ENCODE measurements around the gene KRTAP4-5.
"Not testable (repeated sequence)": the region's sequence is repeated elsewhere in the genome, so short reads cannot be mapped to it uniquely, and the experiment has no call there.

DNA sequence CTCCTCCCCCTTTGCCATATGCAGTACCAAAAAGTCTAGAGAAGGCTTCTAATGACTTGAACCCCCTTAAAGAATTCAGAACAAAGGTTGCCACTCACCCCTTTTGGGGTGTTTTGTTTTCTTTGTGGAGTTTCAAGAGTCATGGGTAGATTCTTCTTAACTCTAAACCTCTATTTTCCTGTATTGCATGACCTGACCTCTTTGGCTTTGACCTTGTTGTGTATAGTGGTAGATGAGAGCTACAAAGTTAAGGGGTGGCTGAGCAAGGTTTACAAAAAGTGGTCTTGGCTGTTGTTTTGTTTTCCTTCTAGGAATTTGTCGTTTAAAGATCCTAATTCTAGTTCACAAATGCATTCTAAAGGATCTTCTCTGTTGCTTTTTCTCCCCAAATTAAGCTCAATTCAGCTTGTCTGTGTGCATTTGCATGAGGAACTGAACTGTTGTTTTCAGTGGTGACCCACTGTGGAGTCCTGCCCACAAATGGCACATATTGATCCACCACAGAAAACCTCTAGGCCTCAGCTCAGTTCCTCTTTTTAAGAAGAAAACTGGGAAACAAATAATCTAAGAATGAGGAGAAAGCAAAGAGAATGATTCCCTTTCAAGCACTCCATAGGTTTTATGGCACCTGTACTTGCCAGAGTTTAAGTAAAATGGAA is 40.8 kb downstream of the KRTAP4-5 start:
- TF ChIP-seq, protein P1, sequence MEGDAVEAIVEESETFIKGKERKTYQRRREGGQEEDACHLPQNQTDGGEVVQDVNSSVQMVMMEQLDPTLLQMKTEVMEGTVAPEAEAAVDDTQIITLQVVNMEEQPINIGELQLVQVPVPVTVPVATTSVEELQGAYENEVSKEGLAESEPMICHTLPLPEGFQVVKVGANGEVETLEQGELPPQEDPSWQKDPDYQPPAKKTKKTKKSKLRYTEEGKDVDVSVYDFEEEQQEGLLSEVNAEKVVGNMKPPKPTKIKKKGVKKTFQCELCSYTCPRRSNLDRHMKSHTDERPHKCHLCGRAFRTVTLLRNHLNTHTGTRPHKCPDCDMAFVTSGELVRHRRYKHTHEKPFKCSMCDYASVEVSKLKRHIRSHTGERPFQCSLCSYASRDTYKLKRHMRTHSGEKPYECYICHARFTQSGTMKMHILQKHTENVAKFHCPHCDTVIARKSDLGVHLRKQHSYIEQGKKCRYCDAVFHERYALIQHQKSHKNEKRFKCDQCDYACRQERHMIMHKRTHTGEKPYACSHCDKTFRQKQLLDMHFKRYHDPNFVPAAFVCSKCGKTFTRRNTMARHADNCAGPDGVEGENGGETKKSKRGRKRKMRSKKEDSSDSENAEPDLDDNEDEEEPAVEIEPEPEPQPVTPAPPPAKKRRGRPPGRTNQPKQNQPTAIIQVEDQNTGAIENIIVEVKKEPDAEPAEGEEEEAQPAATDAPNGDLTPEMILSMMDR (tag by site-specific recombination; IDR thresholded peaks at IDR 0.05): not testable (repeated sequence)
- TF ChIP-seq ZNF510 (tag by site-specific recombination; IDR thresholded peaks at IDR 0.05; ENCODE audit: insufficient replicate concordance); ZNF549 (tag by site-specific recombination; IDR thresholded peaks at IDR 0.05); ZNF341 (tag by site-specific recombination; IDR thresholded peaks at IDR 0.05; ENCODE audit: low read depth); ZNF585B (tag by site-specific recombination; IDR thresholded peaks at IDR 0.05); ZNF776 (tag by site-specific recombination; IDR thresholded peaks at IDR 0.05; ENCODE audit: borderline replicate concordance): not testable (repeated sequence)
- TF ChIP-seq, protein P2, sequence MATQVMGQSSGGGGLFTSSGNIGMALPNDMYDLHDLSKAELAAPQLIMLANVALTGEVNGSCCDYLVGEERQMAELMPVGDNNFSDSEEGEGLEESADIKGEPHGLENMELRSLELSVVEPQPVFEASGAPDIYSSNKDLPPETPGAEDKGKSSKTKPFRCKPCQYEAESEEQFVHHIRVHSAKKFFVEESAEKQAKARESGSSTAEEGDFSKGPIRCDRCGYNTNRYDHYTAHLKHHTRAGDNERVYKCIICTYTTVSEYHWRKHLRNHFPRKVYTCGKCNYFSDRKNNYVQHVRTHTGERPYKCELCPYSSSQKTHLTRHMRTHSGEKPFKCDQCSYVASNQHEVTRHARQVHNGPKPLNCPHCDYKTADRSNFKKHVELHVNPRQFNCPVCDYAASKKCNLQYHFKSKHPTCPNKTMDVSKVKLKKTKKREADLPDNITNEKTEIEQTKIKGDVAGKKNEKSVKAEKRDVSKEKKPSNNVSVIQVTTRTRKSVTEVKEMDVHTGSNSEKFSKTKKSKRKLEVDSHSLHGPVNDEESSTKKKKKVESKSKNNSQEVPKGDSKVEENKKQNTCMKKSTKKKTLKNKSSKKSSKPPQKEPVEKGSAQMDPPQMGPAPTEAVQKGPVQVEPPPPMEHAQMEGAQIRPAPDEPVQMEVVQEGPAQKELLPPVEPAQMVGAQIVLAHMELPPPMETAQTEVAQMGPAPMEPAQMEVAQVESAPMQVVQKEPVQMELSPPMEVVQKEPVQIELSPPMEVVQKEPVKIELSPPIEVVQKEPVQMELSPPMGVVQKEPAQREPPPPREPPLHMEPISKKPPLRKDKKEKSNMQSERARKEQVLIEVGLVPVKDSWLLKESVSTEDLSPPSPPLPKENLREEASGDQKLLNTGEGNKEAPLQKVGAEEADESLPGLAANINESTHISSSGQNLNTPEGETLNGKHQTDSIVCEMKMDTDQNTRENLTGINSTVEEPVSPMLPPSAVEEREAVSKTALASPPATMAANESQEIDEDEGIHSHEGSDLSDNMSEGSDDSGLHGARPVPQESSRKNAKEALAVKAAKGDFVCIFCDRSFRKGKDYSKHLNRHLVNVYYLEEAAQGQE (tag by site-specific recombination; IDR thresholded peaks at IDR 0.05): not testable (repeated sequence)
- TF ChIP-seq, protein P3, sequence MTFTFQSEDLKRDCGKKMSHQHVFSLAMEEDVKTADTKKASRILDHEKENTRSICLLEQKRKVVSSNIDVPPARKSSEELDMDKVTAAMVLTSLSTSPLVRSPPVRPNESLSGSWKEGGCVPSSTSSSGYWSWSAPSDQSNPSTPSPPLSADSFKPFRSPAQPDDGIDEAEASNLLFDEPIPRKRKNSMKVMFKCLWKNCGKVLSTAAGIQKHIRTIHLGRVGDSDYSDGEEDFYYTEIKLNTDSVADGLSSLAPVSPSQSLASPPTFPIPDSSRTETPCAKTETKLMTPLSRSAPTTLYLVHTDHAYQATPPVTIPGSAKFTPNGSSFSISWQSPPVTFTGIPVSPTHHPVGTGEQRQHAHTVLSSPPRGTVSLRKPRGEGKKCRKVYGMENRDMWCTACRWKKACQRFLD (tag by site-specific recombination; IDR thresholded peaks at IDR 0.05): not testable (repeated sequence)
